Kidney (tissue), 22 donors: ENCODE measurements around the gene PRICKLE2. TPM values are rescaled to one million over a fixed set of nuclear protein-coding genes. Genes with fewer than 3 reads are reported as not detected.

Source experiments
- DNase-seq, 5 donors: peaks; one replicate each; pipeline ENCODE4 v3.0.0-alpha.2; 2013 to 2020
- FAIRE-seq: peaks from 2 replicates; lab custom pipeline; 2012; peaks lifted over from hg19 to GRCh38; lab: Jason Lieb, UNC
- H3K27ac ChIP-seq, 2 donors: one replicate each; pipeline ENCODE4 v1.7.0; 2013; ENCODE audit warnings: low read depth in 2 of 2, low read length in 2 of 2, inconsistent platforms in 1 of 2
- H3K27me3 ChIP-seq: one replicate; pipeline ENCODE4 v1.7.1; 2013; ENCODE audit warnings: low read length, inconsistent platforms; ENCODE audit not compliant: control insufficient read depth, insufficient read depth
- H3K36me3 ChIP-seq, 3 donors: one replicate each; pipeline versions ENCODE4 v1.7.0 to v1.7.1; 2013; ENCODE audit warnings: low read length in 3 of 3, control low read depth in 1 of 3, inconsistent platforms in 1 of 3; ENCODE audit not compliant: insufficient read depth in 3 of 3, control insufficient read depth in 2 of 3
- H3K4me1 ChIP-seq, 3 donors: one replicate each; pipeline versions ENCODE4 v1.7.0 to v1.7.1; 2013; ENCODE audit warnings: low read length in 3 of 3, inconsistent platforms in 1 of 3, low read depth in 1 of 3; ENCODE audit not compliant: control insufficient read depth in 2 of 3, insufficient read depth in 2 of 3
- H3K4me3 ChIP-seq, 3 donors: one replicate each; pipeline versions ENCODE4 v1.7.0 to v1.8.1; 2013; ENCODE audit warnings: low read length in 3 of 3, control low read depth in 1 of 3, inconsistent platforms in 1 of 3
- H3K9ac ChIP-seq, 3 donors: one replicate each; pipeline versions ENCODE4 v1.7.0 to v1.7.1; 2013; ENCODE audit warnings: low read length in 3 of 3, control low read depth in 1 of 3, inconsistent platforms in 1 of 3
- H3K9me3 ChIP-seq, 3 donors: one replicate each; pipeline versions ENCODE4 v1.7.0 to v1.7.1; 2013; ENCODE audit warnings: low read length in 3 of 3, control low read depth in 1 of 3, inconsistent platforms in 1 of 3; ENCODE audit not compliant: control insufficient read depth in 2 of 3, insufficient read depth in 1 of 3
- CTCF ChIP-seq: IDR thresholded peaks from 3 replicates; pipeline ENCODE4 v1.5.1; 2012; ENCODE audit warnings: mild to moderate bottlenecking, moderate library complexity, borderline replicate concordance; ENCODE audit not compliant: insufficient read depth; ENCODE audit errors: extremely low read depth
- intact Hi-C: fragments of 100-400 bp; cut with DNase I; formaldehyde crosslinking; loops from one replicate; pipeline ENCODE4 v1.11.1; 2022
- long read RNA-seq, 10 donors: library from polyadenylated mRNA in 1 of 10; unstranded in 1 of 10; transcript quantifications; one replicate each; pipeline ENCODE4 v2.0.0 and lab custom pipeline, GENCODE V29; 2021 to 2026
- polyA plus RNA-seq: library from polyadenylated mRNA; stranded (reverse); fragments of 350-450 nt; fragmentation: Illumina TruSeq; extraction: RNeasy Lipid Tissue Mini Kit (QIAGEN cat#74804); gene quantifications from one replicate; pipeline ENCODE4 v1.2.3, GENCODE V29; 2014; ENCODE audit warnings: low read depth, low replicate concordance; ENCODE audit not compliant: insufficient read depth
- total RNA-seq: library from RNA; stranded (reverse); fragmentation: NEBNext Ultra II Directional; extraction: Animal tissue kit (Norgen Biotek cat#: 25700); gene quantifications from one replicate; pipeline ENCODE4 v1.2.1, GENCODE V29; 2021
- donor health status: control.
- donor health status: control.
- donor health status: control.
- donor health status: control.
- donor health status: control.
- donor health status: DM: yes; HTN: yes; CAD: no.
- donor health status: Normal renal cell carcinoma (clear cell type).

The PRICKLE2 gene
- total RNA-seq (22.9 TPM), polyA plus RNA-seq (3.5 TPM)
- long read RNA-seq, donor 1, full-length matches to known transcripts, result 10 of 10 reads
- long read RNA-seq, donor 1, partial matches to known transcripts, result 0 of 10 reads
- long read RNA-seq, donor 1, other reads (novel, unspliced or antisense), result 0 of 10 reads
- long read RNA-seq, donor 2, full-length matches to known transcripts, result 11 of 11 reads
- long read RNA-seq, donor 2, partial matches to known transcripts, result 0 of 11 reads
- long read RNA-seq, donor 2, other reads (novel, unspliced or antisense), result 0 of 11 reads
- long read RNA-seq, donor 3, full-length matches to known transcripts, result 19 of 19 reads
- long read RNA-seq, donor 3, partial matches to known transcripts, result 0 of 19 reads
- long read RNA-seq, donor 3, other reads (novel, unspliced or antisense), result 0 of 19 reads
- long read RNA-seq, donor 4, full-length matches to known transcripts, result 32 of 32 reads
- long read RNA-seq, donor 4, partial matches to known transcripts, result 0 of 32 reads
- long read RNA-seq, donor 4, other reads (novel, unspliced or antisense), result 0 of 32 reads
- long read RNA-seq, donor 5, full-length matches to known transcripts, result 1 of 1 reads
- long read RNA-seq, donor 5, partial matches to known transcripts, result 0 of 1 reads
- long read RNA-seq, donor 5, other reads (novel, unspliced or antisense), result 0 of 1 reads
- long read RNA-seq, donor 6, full-length matches to known transcripts, result 3 of 3 reads
- long read RNA-seq, donor 6, partial matches to known transcripts, result 0 of 3 reads
- long read RNA-seq, donor 6, other reads (novel, unspliced or antisense), result 0 of 3 reads
- long read RNA-seq, donor 7, full-length matches to known transcripts, result 1 of 8 reads
- long read RNA-seq, donor 7, partial matches to known transcripts, result 0 of 8 reads
- long read RNA-seq, donor 7, other reads (novel, unspliced or antisense), result 7 of 8 reads
- long read RNA-seq, donor 8, full-length matches to known transcripts, result 8 of 8 reads
- long read RNA-seq, donor 8, partial matches to known transcripts, result 0 of 8 reads
- long read RNA-seq, donor 8, other reads (novel, unspliced or antisense), result 0 of 8 reads
- long read RNA-seq, donor 9, full-length matches to known transcripts, result 7 of 7 reads
- long read RNA-seq, donor 9, partial matches to known transcripts, result 0 of 7 reads
- long read RNA-seq, donor 9, other reads (novel, unspliced or antisense), result 0 of 7 reads
- long read RNA-seq, donor 10, full-length matches to known transcripts, result 19 of 24 reads
- long read RNA-seq, donor 10, partial matches to known transcripts, result 5 of 24 reads
- long read RNA-seq, donor 10, other reads (novel, unspliced or antisense), result 0 of 24 reads

- FAIRE-seq (peak; percentile 79), DNase-seq (peak; percentile 81 to 95 (median 85))
- Histone ChIP-seq H3K36me3 (no peaks in the 10 kb centered on the region), H3K9ac (peak within 1 kb of the TSS; percentile 40 to 84 (median 48)), H3K4me3 (peak within 1 kb of the TSS; percentile 30 to 65 (median 52)), H3K27ac (peak within 1 kb of the TSS; percentile 82 to 92), H3K27me3 (no peaks in the 10 kb centered on the region), H3K4me1 (peaks cover 6 to 23% (median 14%) of the 10 kb centered on the region in 3 donors), H3K9me3 (no peaks in the 10 kb centered on the region)
- peak; percentile 52 for TF ChIP-seq CTCF
- intact Hi-C loops, result no loop called here
Measured at GRCh38 chr3:64224826-64225610, at the start of gene PRICKLE2. Gene PRICKLE2, minus strand, starts transcription at chr3:64225466. Its CDS starts 26,539 bp downstream, at chr3:64198927.

- no peak for DNase-seq
- no peak for TF ChIP-seq CTCF
- H3K4me1 ChIP-seq, result peaks cover 0 to 3% (median 0%) of the 10 kb centered on the region in 3 donors
- H3K36me3 ChIP-seq, result no peaks in the 10 kb centered on the region
- intact Hi-C loops, result no loop called here
- H3K9ac ChIP-seq, result no peak overlapping the region
- H3K4me3 ChIP-seq, result no peak overlapping the region
- no peaks in the 10 kb centered on the region for H3K9me3 ChIP-seq
- no peak for FAIRE-seq
- H3K27me3 ChIP-seq, result no peaks in the 10 kb centered on the region
- no peak overlapping the region for H3K27ac ChIP-seq
Measured at GRCh38 chr3:64272842-64273241, 47.6 kb upstream of the PRICKLE2 start.

GRCh38 chr3:64272271-64272670 lies 47.0 kb upstream of the PRICKLE2 start:
- H3K9ac ChIP-seq, result no peak overlapping the region
- no peak overlapping the region for H3K4me3 ChIP-seq
- no peaks in the 10 kb centered on the region for H3K27me3 ChIP-seq
- H3K9me3 ChIP-seq, result no peaks in the 10 kb centered on the region
- H3K27ac ChIP-seq, result no peak overlapping the region
- FAIRE-seq, result no peak
- TF ChIP-seq CTCF, result no peak
- no peaks in the 10 kb centered on the region for H3K36me3 ChIP-seq
- no peak for DNase-seq
- intact Hi-C loops, result no loop called here
- H3K4me1 ChIP-seq, result peaks cover 0 to 3% (median 0%) of the 10 kb centered on the region in 3 donors
